ENCODE data around the gene GFRA4.

Gene GFRA4

DNA sequence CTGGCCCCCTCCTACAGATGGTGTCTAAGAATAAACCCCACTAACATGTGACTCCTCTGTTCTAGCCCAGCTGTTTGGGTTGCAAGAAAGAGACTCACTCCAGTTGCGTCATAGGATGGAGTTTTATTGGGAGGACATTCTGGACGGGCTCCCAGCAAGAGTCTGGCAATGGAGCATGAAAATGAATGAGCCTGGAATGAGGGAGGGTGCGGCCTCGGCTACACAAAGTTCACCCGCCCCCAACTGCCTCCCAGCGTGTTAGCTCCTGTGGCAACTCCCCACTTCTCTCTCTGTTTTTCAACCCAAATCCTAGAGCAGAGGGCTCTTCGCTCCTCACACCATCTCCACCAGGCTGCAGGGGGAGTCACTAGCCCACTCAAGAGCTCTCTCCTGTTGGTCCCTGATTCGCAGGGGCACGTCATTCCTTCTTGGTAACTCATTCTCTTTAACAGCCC lies 23.7 kb upstream of the GFRA4 start:
- no peak overlapping the region for H3K4me3 ChIP-seq (replicated peaks; ENCODE audit: low read depth, low read length)
- TF ChIP-seq, protein P1, sequence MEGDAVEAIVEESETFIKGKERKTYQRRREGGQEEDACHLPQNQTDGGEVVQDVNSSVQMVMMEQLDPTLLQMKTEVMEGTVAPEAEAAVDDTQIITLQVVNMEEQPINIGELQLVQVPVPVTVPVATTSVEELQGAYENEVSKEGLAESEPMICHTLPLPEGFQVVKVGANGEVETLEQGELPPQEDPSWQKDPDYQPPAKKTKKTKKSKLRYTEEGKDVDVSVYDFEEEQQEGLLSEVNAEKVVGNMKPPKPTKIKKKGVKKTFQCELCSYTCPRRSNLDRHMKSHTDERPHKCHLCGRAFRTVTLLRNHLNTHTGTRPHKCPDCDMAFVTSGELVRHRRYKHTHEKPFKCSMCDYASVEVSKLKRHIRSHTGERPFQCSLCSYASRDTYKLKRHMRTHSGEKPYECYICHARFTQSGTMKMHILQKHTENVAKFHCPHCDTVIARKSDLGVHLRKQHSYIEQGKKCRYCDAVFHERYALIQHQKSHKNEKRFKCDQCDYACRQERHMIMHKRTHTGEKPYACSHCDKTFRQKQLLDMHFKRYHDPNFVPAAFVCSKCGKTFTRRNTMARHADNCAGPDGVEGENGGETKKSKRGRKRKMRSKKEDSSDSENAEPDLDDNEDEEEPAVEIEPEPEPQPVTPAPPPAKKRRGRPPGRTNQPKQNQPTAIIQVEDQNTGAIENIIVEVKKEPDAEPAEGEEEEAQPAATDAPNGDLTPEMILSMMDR (IDR thresholded peaks at IDR 0.05; ENCODE audit: low read depth, low read length, missing control alignments), result no peak
- peak; percentile 83 for DNase-seq (ENCODE audit: extremely low read depth, low read depth)

GRCh38 chr20:3686421-3686820 lies 23.2 kb upstream of the GFRA4 start:
- no peak for DNase-seq (ENCODE audit: extremely low read depth, low read depth)
- H3K4me3 ChIP-seq (replicated peaks; ENCODE audit: low read depth, low read length), result no peak overlapping the region
- TF ChIP-seq, protein P1 (IDR thresholded peaks at IDR 0.05; ENCODE audit: low read depth, low read length, missing control alignments), result no peak

GRCh38 chr20:3685341-3685740 lies 22.1 kb upstream of the GFRA4 start:
- no peak overlapping the region for H3K4me3 ChIP-seq (replicated peaks; ENCODE audit: low read depth, low read length)
- DNase-seq (ENCODE audit: extremely low read depth, low read depth), result no peak
- TF ChIP-seq, protein P1 (IDR thresholded peaks at IDR 0.05; ENCODE audit: low read depth, low read length, missing control alignments), result no peak

GRCh38 chr20:3681931-3682781 lies 19.0 kb upstream of the GFRA4 start, which contains the start of gene ADAM33:
TSS of gene ADAM33 (minus strand) at chr20:3682010. CDS start at chr20:3682004, 6 bp downstream.
- no peak for DNase-seq (ENCODE audit: extremely low read depth, low read depth)
- TF ChIP-seq, protein P1 (IDR thresholded peaks at IDR 0.05; ENCODE audit: low read depth, low read length, missing control alignments), result peak; percentile 2
- H3K4me3 ChIP-seq (replicated peaks; ENCODE audit: low read depth, low read length), result peak within 1 kb of the TSS; percentile 94

DNA sequence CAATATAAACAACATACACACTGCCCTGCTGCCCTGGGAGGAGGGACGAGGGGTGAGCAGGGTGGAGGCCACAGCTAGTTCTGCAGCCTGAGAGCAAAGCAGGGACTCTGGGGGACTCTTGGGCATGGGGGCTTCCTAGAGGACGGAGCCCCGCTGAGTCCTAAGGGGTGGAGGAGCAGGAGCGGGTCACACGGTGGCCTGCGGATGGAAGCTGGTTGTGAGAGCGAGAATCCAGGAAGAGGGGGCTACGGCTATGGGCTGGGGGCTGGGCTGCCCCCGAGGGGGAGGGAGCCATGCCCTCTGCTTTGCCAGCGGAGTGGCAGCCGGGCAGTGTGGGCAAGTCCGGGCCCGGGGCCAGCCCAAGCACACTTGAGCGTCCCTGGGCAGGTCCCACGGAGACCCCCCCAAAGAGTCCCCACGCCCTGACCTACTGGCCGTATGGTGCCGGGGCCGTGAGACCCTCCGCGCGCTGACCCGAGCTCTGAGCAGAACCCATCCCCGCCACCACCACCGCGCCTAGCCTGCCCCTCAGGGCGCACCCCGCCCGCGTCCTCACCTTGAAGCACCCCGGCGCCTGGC lies 18.2 kb upstream of the GFRA4 start:
- TF ChIP-seq, protein P1 (IDR thresholded peaks at IDR 0.05; ENCODE audit: low read depth, low read length, missing control alignments), result no peak
- DNase-seq (ENCODE audit: extremely low read depth, low read depth), result no peak
- H3K4me3 ChIP-seq (replicated peaks; ENCODE audit: low read depth, low read length), result peak overlapping the region; percentile 94

GRCh38 chr20:3680701-3681351 lies 17.6 kb upstream of the GFRA4 start:
- TF ChIP-seq, protein P1 (IDR thresholded peaks at IDR 0.05; ENCODE audit: low read depth, low read length, missing control alignments), result no peak
- no peak for DNase-seq (ENCODE audit: extremely low read depth, low read depth)
- peak overlapping the region; percentile 94 for H3K4me3 ChIP-seq (replicated peaks; ENCODE audit: low read depth, low read length)
